Panc1 (cell line): ENCODE results near the gene USH2A.

Source experiments
- POLR2AphosphoS5 ChIP-seq: IDR thresholded peaks from 2 replicates; pipeline ENCODE4 v1.6.1; 2012; ENCODE audit warnings: mild to moderate bottlenecking, low read depth, low read length, moderate library complexity
- TF ChIP-seq, protein P1 (sequence below): fragments of 450-650 bp; IDR thresholded peaks from 2 replicates; pipeline ENCODE4 v1.5.1; 2017; ENCODE audit warnings: mild to moderate bottlenecking
- TF ChIP-seq, protein P2 (sequence below), 2 experiments: IDR thresholded peaks; 2 replicates each; pipeline ENCODE4 v1.6.1; 2011 to 2012; ENCODE audit warnings: low read depth in 2 of 2, control low read depth in 1 of 2, low read length in 1 of 2, mild to moderate bottlenecking in 1 of 2, moderate library complexity in 1 of 2; ENCODE audit not compliant: insufficient read depth in 1 of 2

DNA sequence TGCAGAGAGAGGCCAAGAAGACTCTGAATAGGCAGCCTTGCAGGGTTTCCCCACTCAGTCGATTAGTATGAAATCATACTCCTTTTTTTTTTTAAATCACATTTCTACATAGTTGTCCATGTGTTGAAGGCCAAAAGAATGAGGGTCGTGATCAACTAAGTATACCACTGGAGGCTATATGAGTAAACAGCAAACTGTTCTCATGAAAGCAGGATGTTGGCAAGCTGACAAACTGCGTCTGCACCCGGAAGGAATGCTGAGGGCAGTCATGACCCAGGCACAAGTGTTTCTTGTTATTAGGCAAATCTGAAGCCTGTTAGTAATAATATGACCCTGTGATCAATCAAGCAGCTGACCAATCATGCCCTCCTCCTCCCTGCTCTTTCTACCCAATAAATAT lies 213.2 kb downstream of the USH2A start:
- TF ChIP-seq POLR2AphosphoS5: no peak
- TF ChIP-seq, protein P1, sequence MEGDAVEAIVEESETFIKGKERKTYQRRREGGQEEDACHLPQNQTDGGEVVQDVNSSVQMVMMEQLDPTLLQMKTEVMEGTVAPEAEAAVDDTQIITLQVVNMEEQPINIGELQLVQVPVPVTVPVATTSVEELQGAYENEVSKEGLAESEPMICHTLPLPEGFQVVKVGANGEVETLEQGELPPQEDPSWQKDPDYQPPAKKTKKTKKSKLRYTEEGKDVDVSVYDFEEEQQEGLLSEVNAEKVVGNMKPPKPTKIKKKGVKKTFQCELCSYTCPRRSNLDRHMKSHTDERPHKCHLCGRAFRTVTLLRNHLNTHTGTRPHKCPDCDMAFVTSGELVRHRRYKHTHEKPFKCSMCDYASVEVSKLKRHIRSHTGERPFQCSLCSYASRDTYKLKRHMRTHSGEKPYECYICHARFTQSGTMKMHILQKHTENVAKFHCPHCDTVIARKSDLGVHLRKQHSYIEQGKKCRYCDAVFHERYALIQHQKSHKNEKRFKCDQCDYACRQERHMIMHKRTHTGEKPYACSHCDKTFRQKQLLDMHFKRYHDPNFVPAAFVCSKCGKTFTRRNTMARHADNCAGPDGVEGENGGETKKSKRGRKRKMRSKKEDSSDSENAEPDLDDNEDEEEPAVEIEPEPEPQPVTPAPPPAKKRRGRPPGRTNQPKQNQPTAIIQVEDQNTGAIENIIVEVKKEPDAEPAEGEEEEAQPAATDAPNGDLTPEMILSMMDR: no peak
- TF ChIP-seq, protein P2, sequence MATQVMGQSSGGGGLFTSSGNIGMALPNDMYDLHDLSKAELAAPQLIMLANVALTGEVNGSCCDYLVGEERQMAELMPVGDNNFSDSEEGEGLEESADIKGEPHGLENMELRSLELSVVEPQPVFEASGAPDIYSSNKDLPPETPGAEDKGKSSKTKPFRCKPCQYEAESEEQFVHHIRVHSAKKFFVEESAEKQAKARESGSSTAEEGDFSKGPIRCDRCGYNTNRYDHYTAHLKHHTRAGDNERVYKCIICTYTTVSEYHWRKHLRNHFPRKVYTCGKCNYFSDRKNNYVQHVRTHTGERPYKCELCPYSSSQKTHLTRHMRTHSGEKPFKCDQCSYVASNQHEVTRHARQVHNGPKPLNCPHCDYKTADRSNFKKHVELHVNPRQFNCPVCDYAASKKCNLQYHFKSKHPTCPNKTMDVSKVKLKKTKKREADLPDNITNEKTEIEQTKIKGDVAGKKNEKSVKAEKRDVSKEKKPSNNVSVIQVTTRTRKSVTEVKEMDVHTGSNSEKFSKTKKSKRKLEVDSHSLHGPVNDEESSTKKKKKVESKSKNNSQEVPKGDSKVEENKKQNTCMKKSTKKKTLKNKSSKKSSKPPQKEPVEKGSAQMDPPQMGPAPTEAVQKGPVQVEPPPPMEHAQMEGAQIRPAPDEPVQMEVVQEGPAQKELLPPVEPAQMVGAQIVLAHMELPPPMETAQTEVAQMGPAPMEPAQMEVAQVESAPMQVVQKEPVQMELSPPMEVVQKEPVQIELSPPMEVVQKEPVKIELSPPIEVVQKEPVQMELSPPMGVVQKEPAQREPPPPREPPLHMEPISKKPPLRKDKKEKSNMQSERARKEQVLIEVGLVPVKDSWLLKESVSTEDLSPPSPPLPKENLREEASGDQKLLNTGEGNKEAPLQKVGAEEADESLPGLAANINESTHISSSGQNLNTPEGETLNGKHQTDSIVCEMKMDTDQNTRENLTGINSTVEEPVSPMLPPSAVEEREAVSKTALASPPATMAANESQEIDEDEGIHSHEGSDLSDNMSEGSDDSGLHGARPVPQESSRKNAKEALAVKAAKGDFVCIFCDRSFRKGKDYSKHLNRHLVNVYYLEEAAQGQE (IDR thresholded peaks at IDR 0.05; ENCODE audit: insufficient read depth in 1 of 2, low read depth in 2 of 2, low read length in 1 of 2): no peak
